SK-N-MC (cell line): ENCODE data around the gene ZNF618.

Experiments
- EZH2 ChIP-seq: fragments of 200-600 bp; sonication (generic); IDR thresholded peaks from one replicate; pipeline ENCODE4 v1.6.1; 2017; ENCODE audit warnings: antibody characterized with exemption
- FOXP2 ChIP-seq: optimal IDR thresholded peaks from 2 replicates; pipeline ENCODE3; 2011; ENCODE audit warnings: mild to moderate bottlenecking, moderate library complexity; ENCODE audit not compliant: insufficient read depth; ENCODE audit errors: extremely low read length, control extremely low read depth
- POLR2AphosphoS5 ChIP-seq: IDR thresholded peaks from 2 replicates; pipeline ENCODE4 v1.6.1; 2012; ENCODE audit warnings: mild to moderate bottlenecking, low read depth, low read length, borderline replicate concordance

DNA sequence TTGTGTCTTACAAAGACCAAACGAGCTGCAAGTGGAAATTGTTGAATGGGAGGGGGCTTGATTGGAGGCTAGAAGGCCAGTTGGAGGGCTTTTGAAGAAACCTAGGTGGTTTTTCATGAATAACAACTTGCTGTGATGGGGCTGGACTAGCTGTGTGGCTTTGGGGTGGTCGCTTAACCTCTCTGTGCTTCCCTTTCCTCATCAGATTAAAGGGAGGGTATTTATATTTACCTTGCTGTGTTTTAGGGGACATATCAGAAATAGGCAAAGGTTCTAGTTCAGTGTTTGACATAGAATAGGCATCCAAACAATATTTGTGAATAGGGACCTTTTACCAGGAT lies 74.9 kb downstream of the ZNF618 start:
- TF ChIP-seq FOXP2 = no peak
- TF ChIP-seq EZH2 = no peak
- no peak for TF ChIP-seq POLR2AphosphoS5
